Body of pancreas (tissue), 4 donors: ENCODE results near the gene PRPH2.

ENCODE experiments used
- CTCF ChIP-seq, 7 experiments: fragments of 450-650 bp in 4 of 7; fragments of 200-600 bp in 3 of 7; sonication (generic) in 3 of 7; IDR thresholded peaks; one replicate each; pipeline ENCODE4 v1.5.1; 2016 to 2019; ENCODE audit warnings: antibody characterized with exemption in 7 of 7
- POLR2A ChIP-seq, 3 donors: fragments of 450-650 bp; IDR thresholded peaks; one replicate each; pipeline ENCODE4 v1.6.1; 2016; ENCODE audit warnings: antibody characterized with exemption in 3 of 3, mild to moderate bottlenecking in 2 of 3

- no peak for TF ChIP-seq CTCF (IDR thresholded peaks at IDR 0.05)
- no peak for TF ChIP-seq POLR2A (IDR thresholded peaks at IDR 0.05)
Measured at GRCh38 chr6:42720739-42721138, 1.7 kb downstream of the PRPH2 start.
